ENCODE results near the gene GATM.

The GATM gene, protein sequence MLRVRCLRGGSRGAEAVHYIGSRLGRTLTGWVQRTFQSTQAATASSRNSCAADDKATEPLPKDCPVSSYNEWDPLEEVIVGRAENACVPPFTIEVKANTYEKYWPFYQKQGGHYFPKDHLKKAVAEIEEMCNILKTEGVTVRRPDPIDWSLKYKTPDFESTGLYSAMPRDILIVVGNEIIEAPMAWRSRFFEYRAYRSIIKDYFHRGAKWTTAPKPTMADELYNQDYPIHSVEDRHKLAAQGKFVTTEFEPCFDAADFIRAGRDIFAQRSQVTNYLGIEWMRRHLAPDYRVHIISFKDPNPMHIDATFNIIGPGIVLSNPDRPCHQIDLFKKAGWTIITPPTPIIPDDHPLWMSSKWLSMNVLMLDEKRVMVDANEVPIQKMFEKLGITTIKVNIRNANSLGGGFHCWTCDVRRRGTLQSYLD

DNA sequence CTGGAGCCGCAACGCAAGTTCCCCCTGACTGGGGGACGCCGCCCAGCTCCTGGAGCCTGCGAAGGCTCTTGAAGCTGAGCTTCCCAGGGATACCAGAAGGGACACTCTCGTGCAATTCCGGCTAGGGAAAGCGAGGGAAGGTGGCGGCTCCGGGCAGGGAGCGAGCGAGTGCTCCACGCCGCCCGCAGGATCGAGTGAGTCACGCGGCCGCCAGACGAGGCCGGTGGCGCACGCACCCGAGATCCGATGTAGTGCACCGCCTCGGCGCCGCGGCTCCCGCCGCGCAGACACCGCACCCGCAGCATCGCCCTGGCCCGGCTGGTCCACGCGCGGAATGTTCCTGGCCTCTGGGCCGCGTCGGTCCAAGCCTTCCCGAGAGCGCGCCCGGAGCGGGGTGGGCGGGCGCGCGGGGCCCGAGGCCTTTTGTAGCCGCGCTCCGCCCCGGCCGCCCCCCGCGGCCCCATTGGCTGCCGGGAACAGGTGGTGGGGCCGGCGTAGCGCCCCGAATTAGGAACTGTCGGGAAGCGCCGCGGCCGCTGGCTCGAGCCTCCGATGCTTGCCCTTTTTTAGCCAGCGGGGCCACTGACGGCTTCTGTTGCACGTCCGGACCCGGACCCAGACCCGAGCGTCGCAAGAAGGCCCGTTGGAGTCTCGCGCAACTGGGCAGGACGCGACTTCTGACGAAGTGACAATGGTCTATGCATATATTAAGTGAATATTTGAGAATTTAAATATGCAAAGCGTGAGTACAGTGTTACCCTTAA, at the start of gene GATM:
Gene GATM, minus strand, starts transcription at position 396 of the 764 bp plus-strand sequence. Its CDS starts 91 bp downstream, at position 305.
- H3K4me3 ChIP-seq = peak within 1 kb of the TSS; percentile 28
- in situ Hi-C loops (cut with MboI; ENCODE audit: low sequenced_read_pairs) = no loop called here
- H3K36me3 ChIP-seq (replicated peaks) = no peaks in the 10 kb centered on the region
- DNase-seq (ENCODE audit: low spot score in 2 of 2) = peak; percentile 70 to 84
- no peaks in the 10 kb centered on the region for H3K27me3 ChIP-seq (ENCODE audit: low read depth)
- H3K4me1 ChIP-seq = peaks cover 4% of the 10 kb centered on the region
- H3K9me3 ChIP-seq = no peaks in the 10 kb centered on the region

DNA sequence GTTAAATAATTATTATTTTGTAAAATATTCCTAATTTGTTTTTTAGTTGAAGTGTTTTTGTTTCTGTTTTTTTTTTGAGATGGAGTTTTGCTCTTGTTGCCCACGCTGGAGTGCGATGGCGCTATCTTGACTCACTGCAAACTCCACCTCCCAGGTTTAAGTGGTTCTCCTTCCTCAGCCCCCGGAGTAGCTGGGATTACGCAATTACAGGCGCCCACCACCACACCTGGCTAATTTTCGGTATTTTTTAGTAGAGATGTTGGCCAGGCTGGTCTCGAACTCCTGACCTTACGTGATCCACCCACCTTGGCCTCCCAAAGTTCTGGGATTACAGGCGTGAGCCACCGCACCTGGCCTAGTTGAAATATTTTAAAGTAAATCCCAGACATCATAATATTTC, 48.7 kb upstream of the GATM start:
- Histone ChIP-seq H3K4me3 (no peak overlapping the region), H3K4me1 (peaks cover 3% of the 10 kb centered on the region; the same call in 1 of the 2 replicates), H3K9me3 (no peaks in the 10 kb centered on the region), H3K27me3 (ENCODE audit: low read depth) (no peaks in the 10 kb centered on the region), H3K36me3 (replicated peaks) (no peaks in the 10 kb centered on the region; the same call in 1 of the 2 replicates)
- in situ Hi-C loops (cut with MboI; ENCODE audit: low sequenced_read_pairs) = no loop called here
- no peak for DNase-seq (ENCODE audit: low spot score in 2 of 2)

DNA sequence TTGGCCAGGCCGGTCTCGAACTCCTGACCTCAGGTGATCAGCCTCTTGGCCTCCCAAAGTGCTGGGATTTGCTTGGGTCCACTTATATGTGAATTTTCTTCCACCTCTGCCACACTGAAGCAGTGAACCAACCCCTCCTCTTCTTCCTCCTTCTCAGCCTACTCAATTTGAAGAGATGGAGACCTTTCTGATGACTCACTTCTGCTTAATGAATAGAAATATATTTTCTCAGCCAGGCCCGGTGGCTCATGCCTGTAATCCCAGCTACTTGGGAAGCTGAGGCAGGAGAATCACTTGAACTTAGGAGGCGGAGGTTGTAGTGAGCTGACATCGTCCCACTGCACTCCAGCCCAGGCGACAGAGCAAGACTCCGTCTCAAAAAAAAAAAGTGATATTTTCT, 46.8 kb upstream of the GATM start:
- in situ Hi-C loops (cut with MboI; ENCODE audit: low sequenced_read_pairs) = no loop called here
- Histone ChIP-seq H3K27me3 (ENCODE audit: low read depth) (no peaks in the 10 kb centered on the region), H3K4me3 (no peak overlapping the region), H3K9me3 (no peaks in the 10 kb centered on the region), H3K36me3 (replicated peaks) (peaks cover 10% of the 10 kb centered on the region), H3K4me1 (no peaks in the 10 kb centered on the region)
- DNase-seq (ENCODE audit: low spot score in 2 of 2) = no peak

DNA sequence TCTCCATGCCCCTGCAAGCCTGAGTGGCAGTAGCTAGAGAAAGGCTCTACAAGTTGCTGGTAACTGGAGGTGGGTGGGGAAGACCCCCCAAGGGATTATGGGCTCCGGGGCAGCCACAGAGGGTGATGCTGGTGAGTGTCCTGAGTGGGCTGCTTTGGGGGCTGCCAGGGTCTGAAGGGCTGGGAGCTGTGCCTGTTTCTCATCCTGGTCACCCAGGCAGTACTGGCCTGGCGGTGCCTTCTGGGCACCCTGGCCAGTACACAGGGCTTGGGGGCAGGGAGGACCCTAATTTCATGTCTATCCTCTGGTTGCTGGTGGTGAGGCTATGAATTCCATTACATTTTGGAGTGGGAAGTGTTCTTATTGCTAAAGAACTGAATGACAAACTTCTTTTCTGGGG, 46.1 kb upstream of the GATM start:
- Histone ChIP-seq H3K4me3 (no peak overlapping the region), H3K9me3 (no peaks in the 10 kb centered on the region), H3K36me3 (replicated peaks) (peaks cover 13% of the 10 kb centered on the region), H3K4me1 (no peaks in the 10 kb centered on the region), H3K27me3 (ENCODE audit: low read depth) (no peaks in the 10 kb centered on the region)
- DNase-seq (ENCODE audit: low spot score in 2 of 2) = no peak
- in situ Hi-C loops (cut with MboI; ENCODE audit: low sequenced_read_pairs) = no loop called here

DNA sequence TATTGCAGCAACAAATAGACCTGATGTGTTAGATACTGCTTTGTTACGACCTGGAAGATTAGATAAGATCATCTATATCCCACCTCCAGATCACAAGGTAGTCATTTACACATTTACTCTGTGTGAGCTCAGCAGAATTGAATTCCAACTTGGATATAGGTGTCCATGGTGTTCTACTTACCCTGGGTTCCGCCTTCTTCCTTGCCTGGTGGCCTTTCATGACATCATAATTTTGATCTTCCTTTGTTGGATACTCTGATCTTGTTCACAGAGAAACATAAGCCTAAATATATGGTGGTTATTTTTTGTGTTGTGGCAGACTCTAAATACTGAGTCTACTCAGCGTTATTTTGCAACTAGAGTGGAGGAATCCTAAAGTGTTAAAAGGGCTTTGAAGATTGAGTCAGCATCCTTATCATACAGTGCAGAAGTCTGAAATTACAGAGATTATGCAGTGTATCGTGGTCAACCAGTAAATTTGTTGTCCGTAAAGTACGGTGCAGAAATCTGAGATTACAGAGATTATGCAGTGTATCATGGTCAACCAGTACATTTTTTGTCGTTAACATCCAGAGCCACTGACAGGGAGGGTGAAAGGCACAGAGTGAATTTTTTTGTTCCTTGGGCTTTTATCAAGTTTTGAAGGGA, 39.1 kb upstream of the GATM start:
- in situ Hi-C loops (cut with MboI; ENCODE audit: low sequenced_read_pairs) = no loop called here
- Histone ChIP-seq H3K4me1 (no peaks in the 10 kb centered on the region), H3K4me3 (no peak overlapping the region), H3K9me3 (no peaks in the 10 kb centered on the region), H3K27me3 (ENCODE audit: low read depth) (no peaks in the 10 kb centered on the region), H3K36me3 (replicated peaks) (peaks cover 77% of the 10 kb centered on the region)
- DNase-seq (ENCODE audit: low spot score in 2 of 2) = no peak

DNA sequence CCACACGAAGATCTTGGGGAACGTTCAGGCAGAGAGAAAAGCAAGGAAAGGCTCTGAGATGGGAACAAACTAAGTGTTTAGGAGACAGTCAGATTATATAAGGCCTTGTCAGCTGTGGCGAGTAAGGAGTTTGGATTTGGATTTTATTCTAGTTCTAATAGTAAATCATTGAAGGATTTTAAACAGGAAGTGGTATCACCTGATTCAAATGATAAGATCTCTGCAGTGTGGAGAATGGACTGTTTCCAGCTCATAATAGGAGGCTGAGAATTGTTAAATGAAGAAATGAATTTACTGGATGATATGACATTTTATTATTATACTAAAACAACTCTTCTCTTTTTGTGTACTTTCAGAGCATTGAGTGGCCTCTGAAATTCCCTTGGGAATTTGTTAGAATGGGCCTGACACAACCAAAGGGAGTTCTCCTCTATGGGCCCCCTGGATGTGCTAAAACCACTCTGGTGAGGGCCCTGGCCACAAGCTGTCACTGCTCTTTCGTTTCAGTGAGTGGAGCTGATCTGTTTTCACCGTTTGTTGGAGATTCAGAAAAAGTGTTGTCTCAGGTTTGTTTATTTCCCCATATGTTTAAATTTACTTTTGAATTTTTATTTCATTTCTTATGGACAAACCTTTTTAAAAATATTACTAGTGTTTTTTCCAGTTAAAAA, 36.0 kb upstream of the GATM start:
- no peak for DNase-seq (ENCODE audit: low spot score in 2 of 2)
- Histone ChIP-seq H3K27me3 (ENCODE audit: low read depth) (no peaks in the 10 kb centered on the region), H3K9me3 (no peaks in the 10 kb centered on the region), H3K4me3 (no peak overlapping the region), H3K4me1 (no peaks in the 10 kb centered on the region), H3K36me3 (replicated peaks) (peaks cover 90% of the 10 kb centered on the region)
- in situ Hi-C loops (cut with MboI; ENCODE audit: low sequenced_read_pairs) = no loop called here

DNA sequence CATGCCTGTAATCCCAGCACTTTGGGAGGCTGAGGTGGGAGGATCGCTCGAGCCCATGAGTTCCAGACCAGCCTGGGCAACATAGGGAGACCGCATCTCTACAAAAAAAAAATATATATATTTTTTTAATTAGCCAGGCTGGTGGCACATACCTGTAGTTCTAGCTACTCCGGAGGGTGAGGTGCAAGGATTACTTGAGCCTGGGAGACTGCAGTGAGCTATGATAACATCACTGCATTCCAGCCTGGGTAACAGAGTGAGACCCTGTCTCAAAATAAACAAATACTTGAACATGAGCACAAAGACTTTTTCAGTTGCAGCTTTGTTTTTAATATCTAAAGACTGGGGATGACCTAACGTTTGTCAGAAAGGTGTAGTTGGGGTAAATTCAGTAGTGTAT, 31.3 kb upstream of the GATM start:
- Histone ChIP-seq H3K4me3 (no peak overlapping the region), H3K4me1 (peaks cover 6% of the 10 kb centered on the region; the same call in 1 of the 2 replicates), H3K36me3 (replicated peaks) (peaks cover 87% of the 10 kb centered on the region), H3K27me3 (ENCODE audit: low read depth) (no peaks in the 10 kb centered on the region), H3K9me3 (no peaks in the 10 kb centered on the region)
- in situ Hi-C loops (cut with MboI; ENCODE audit: low sequenced_read_pairs) = no loop called here
- DNase-seq (ENCODE audit: low spot score in 2 of 2) = no peak

DNA sequence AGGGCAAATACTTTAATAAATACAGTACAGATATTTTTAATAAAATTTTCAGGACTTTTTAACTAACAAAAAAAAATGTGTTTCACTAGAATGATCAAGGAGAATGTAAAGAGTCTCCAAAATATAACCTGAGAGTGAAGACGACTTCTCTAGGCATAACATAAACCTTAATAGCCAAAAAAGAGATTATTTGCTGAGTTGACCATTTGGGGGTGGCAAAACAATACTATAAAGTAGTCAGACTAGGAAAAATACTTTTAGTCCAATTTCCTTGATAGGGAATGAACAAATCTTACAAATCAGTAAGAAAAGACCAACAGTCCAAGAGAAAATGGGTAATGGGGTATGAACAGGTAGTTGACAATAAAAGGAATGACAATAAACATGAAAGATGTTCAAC, 29.4 kb upstream of the GATM start:
- H3K36me3 ChIP-seq (replicated peaks) = peaks cover 72% of the 10 kb centered on the region
- H3K27me3 ChIP-seq (ENCODE audit: low read depth) = no peaks in the 10 kb centered on the region
- no peak overlapping the region for H3K4me3 ChIP-seq
- no peak for DNase-seq (ENCODE audit: low spot score in 2 of 2)
- no peaks in the 10 kb centered on the region for H3K9me3 ChIP-seq
- H3K4me1 ChIP-seq = peaks cover 6% of the 10 kb centered on the region; the same call in 1 of the 2 replicates
- in situ Hi-C loops (cut with MboI; ENCODE audit: low sequenced_read_pairs) = no loop called here

DNA sequence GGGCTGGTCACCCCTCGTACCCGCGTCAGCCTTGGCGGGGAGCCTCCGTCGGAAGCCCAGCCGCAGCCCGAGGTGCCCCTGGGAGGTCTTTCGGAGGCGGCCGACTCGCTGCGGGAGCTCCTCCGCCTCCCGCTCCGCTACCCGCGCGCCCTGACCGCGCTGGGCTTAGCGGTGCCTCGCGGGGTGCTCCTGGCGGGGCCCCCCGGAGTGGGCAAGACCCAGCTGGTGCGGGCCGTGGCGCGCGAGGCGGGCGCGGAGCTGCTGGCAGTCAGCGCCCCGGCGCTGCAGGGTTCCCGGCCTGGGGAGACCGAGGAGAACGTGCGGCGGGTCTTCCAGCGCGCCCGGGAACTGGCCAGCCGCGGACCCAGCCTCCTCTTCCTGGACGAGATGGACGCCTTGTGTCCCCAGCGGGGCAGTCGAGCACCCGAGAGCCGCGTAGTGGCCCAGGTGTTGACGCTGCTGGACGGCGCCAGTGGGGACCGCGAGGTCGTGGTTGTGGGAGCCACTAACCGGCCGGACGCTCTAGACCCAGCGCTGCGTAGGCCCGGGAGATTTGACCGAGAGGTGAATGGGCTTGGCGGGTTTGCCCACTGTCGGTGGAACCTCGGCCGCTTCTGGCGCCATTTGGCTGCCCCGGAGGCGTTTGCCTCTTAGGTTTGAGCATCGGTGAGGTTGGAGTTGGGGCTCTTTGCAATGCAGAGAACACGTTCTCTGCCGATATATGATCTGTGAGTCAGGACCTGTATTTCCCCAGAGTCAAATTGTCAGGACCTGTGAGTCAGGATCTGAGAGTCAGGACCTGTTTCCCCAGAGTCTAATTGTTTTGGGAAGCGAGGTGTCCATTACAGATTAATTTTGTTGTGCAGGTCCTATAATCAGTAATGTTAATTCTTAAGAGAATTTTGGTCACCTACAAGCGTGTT, 24.9 kb upstream of the GATM start:
- in situ Hi-C loops (cut with MboI; ENCODE audit: low sequenced_read_pairs) = loop anchor here (5.0 kb wide), 1 partner anchor 196 kb away; no protein-coding TSS in a partner anchor
- Histone ChIP-seq H3K4me3 (peak overlapping the region; percentile 90), H3K4me1 (peaks cover 6% of the 10 kb centered on the region; the same call in 1 of the 2 replicates), H3K27me3 (ENCODE audit: low read depth) (no peaks in the 10 kb centered on the region), H3K36me3 (replicated peaks) (peaks cover 36% of the 10 kb centered on the region), H3K9me3 (no peaks in the 10 kb centered on the region)
- peak; percentile 26 to 48 for DNase-seq (ENCODE audit: low spot score in 2 of 2)

DNA sequence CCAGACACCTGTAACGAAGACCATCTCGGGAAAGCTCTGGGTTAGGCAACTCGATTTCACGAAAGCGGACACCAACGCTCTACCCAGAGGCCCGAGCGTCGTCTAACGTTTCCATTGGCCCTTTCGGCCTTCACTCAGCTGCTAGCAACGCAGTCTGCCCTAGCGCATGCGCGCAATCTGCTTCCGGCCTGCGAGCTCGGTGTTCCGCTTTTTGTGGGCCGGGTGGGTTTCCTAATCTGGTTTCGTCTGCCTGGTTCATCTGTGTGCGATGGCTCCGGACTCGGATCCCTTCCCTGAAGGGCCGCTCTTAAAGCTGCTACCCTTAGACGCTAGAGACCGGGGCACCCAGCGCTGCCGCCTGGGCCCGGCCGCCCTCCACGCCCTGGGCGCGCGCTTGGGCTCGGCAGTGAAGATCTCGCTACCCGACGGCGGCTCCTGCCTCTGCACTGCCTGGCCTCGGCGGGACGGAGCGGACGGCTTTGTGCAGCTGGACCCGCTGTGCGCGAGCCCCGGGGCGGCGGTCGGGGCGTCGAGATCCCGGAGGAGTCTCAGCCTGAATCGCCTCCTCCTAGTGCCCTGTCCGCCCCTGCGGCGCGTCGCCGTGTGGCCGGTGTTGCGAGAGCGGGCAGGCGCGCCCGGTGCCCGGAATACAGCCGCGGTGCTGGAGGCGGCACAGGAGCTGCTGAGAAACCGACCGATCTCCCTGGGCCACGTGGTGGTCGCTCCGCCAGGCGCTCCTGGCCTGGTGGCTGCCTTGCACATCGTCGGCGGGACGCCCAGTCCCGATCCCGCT, 24.0 kb upstream of the GATM start:
- Histone ChIP-seq H3K36me3 (replicated peaks) (peaks cover 28% of the 10 kb centered on the region), H3K4me3 (peak overlapping the region; percentile 90), H3K4me1 (peaks cover 6% of the 10 kb centered on the region; the same call in 1 of the 2 replicates), H3K27me3 (ENCODE audit: low read depth) (no peaks in the 10 kb centered on the region), H3K9me3 (no peaks in the 10 kb centered on the region)
- in situ Hi-C loops (cut with MboI; ENCODE audit: low sequenced_read_pairs) = loop anchor here (5.0 kb wide), 1 partner anchor 195 kb away; no protein-coding TSS in a partner anchor
- peak; percentile 97 for DNase-seq (ENCODE audit: low spot score in 2 of 2)

DNA sequence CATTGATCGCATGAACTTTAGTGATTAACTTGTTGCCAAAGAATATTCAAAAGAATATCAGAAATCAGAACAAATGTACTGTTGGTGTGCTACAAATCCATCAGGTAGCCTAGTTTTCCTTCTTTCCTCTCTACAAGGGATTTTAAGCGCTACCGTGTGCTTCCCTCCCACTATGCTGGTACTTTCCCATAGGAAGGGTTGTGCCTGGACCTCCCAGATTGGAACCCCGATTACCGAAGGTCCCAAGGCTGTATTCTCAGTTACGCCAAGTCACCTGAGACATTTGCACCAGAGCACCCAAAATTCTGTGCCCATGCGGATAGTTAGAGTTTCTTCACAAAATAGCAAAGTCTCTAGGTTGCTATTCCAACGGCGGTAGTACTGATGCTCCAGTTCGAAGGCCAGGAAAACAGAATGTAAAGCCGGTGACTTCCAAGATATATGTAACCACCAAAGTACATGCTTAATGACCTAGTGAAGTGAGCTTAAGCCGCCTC, 23.4 kb upstream of the GATM start:
- in situ Hi-C loops (cut with MboI; ENCODE audit: low sequenced_read_pairs) = loop anchor here (5.0 kb wide), 1 partner anchor 194 kb away; no protein-coding TSS in a partner anchor
- peak overlapping the region; percentile 90 for H3K4me3 ChIP-seq
- peaks cover 6% of the 10 kb centered on the region; the same call in 1 of the 2 replicates for H3K4me1 ChIP-seq
- H3K36me3 ChIP-seq (replicated peaks) = peaks cover 21% of the 10 kb centered on the region
- DNase-seq (ENCODE audit: low spot score in 2 of 2) = no peak
- no peaks in the 10 kb centered on the region for H3K9me3 ChIP-seq
- H3K27me3 ChIP-seq (ENCODE audit: low read depth) = no peaks in the 10 kb centered on the region
